HG02852 (cell line): ENCODE data around the gene SEMA3F.

Source experiments
- ATAC-seq: cut with Tn5 transposase; IDR thresholded peaks from one replicate; pipeline ENCODE4 v1.9.1; 2021; ENCODE audit warnings: mild to moderate bottlenecking, moderate library complexity; ENCODE audit not compliant: unreplicated experiment

SEMA3F gene

GRCh38 chr3:50155491-50155878, 361 bp downstream of the SEMA3F start:
- no peak for ATAC-seq

GRCh38 chr3:50155891-50156290, 767 bp downstream of the SEMA3F start:
- no peak for ATAC-seq

DNA sequence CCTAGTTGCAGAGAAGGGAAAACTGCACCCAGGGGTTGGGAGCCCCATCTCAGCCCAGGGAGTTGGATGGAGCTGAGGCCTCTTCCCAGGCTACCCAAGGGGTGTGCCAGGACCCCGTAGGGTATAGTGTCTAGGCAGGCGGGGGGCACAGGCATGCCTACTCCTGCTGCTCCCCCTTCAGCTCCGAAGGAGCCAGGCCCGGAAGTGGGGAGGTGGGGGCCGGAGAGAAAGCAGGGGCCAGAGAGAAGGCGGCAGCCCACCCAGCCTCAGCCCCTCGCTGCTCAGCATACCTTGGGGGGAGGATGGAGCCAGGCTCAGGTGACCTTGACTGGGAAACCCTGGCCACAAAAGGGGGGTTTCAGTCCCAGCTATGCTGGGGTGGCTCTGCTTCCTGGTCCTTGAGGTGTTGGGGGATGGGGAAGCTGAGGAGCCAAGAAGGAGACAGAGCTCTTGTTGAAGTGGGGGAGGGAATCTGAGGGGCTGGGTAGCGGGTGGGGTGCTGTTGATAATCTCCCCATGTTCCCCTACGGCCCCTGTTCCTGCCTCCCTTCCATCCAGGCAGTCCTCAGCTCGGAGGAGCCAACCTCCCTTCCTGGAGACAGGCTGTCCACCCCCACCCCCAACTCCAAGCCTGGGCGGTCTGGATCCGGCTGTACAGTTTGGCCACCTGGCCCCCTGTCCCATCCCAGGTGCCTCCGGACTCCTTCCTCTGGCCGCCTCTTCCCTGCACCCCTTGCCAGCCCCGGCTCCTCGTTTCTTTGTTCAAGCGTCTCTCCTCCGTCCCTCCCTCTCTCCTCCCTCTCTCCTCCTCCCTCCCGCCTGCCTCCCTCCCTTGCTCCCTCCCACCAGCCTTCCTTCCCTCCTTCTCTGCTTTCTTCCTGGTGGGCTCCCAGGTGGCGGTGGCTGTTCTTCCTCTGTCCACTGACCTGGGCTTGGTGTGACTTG, 1.7 kb downstream of the SEMA3F start:
- no peak for ATAC-seq

DNA sequence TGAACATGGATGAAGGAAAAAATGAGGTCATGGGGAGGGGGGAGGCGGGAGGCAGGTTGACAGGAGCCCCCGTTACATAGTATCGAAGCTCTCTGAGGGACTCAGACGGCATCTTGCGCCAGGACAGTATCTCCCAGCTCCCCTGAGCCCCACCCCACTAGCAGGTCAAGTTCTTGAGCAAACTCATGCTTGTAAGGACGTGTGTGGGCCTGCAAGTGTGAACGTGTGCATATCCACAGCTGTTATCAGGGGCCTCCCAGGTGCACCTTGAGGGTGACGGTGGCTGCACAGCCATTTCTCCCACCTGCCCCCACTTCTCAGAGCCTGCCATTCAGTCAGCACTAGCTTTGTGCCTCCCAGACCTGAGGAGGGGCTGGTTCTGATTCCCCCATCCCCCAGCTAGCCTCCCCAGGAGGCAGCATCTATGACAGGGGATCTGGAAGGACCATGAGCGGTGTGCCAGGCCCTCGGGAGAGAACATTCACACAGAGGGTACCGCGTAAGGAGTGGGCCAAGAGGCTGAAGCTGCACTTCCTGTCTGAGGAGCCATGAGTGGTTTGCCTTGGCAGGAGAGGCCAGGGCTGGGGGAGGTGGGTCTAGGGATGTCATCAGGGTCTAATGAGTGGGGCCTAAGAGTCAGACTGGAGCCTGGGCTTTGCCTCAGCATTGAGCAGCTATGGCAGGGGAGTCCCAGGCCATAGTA, 2.9 kb downstream of the SEMA3F start:
- no peak for ATAC-seq

DNA sequence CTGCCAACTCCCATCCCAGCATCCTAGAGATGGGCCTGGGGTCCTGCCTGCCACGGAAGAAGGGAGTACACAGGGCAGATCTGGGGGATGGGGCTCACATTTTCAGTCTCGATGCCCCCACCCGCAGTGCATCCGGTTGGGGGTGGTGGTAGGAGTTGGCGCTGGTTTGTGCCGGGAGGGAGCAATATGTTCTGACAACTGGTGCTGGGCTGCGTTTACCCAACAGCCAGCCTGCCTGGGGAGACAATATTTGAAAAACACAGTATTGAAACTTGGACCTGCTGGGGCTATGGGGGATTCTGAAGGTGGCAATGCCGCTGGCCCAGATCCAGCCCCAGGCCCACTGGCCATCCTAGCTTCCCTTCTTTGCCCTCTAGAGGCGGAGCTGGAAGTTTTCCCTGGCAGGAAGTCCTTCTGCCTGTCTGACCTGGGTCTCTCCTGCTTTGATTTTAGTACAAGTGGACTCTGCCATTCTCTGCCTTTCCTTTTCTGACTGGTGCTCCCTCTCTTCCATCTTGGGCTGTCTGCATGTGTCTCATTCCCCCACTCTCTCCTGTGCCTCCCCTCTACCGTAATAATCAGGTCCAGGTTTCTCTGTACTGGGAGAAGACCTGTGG, 3.5 kb downstream of the SEMA3F start:
- no peak for ATAC-seq

GRCh38 chr3:50160561-50160983, 5.4 kb downstream of the SEMA3F start:
- no peak for ATAC-seq

DNA sequence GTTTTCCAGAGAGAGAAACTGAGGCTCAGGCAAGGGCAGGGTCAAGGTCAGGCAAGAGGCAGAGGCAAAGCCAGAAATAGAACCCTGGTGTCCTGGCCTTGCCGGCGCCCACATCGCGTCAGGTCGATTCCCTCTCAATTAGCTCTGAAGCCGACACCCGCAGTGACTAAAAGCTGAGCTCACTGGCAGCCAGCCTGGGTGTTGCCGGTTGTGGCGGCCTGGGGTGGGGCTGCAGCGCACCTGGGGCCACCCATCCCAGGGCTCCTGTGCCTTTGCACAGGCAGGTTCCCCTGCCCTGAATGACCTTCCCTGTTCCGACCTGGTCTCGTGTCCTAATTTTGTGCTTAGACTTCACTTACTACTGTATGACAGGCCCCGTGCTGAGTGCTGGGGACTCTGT, 6.2 kb downstream of the SEMA3F start:
- no peak for ATAC-seq

- no peak for ATAC-seq
These were observed 7.1 kb downstream of the SEMA3F start for GRCh38 chr3:50162034-50162883.

DNA sequence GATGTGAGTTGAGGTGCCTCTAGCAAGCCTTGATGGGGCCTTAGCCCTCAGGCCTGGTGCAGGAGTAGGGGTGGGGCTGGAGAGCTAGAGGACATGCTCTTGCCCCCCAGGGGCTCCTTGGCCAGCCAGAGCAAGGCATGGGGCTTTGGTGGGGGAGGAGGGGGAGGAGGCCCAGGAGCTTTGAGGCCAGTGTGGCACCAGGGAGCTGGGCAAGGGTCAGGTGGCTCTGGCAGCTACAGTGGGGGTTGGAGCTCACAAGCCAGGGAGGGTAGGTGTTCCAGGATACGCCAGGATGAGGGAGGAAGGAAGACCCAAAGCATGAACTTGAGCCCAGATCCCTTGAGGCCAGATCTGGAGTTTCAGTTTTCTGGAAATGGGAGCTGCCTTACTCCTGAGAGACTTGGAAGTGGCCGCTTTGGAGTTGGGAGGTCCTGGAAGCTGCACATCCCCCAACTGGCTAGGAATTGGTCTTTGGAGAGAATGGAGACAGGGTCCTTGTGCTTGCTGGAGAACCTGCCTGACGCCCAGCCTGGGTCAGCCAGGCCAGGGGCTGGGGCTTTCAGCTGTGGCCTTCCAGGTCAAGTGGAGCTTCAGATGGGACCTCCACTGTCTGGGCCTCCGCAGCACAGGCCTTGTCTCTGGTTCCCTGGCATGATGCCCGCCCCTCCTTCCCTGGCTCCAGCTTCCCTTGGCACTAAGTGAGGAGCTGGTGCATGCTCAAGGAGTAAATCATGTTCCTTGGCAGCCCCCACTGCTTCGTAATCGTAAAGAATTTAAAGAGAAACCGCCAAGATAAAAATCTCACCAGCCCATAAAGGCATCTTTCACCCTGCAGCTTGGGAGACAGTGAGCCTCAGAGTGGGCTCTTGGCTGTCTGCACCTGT, 8.7 kb downstream of the SEMA3F start:
- ATAC-seq, result no peak

DNA sequence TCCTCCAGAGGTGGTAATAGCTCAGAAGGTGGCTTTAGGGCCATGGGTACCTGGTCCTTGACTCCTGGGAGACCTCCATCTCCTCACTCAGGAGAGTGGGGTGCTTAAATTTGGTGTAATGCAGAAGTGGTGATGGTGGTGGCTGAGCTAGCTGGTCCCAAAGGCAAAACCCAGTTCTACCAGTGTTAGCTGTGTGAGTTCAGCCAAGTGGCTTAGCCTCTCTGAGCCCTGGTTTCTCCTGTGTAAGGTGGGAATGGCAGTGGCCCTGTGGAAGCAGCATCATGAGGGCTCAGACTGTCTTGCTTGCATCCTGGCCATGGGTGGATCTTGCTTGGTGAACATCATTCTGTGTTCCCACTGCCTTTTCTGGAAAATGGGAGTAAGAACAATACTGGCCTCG, 9.4 kb downstream of the SEMA3F start:
- ATAC-seq, result no peak

DNA sequence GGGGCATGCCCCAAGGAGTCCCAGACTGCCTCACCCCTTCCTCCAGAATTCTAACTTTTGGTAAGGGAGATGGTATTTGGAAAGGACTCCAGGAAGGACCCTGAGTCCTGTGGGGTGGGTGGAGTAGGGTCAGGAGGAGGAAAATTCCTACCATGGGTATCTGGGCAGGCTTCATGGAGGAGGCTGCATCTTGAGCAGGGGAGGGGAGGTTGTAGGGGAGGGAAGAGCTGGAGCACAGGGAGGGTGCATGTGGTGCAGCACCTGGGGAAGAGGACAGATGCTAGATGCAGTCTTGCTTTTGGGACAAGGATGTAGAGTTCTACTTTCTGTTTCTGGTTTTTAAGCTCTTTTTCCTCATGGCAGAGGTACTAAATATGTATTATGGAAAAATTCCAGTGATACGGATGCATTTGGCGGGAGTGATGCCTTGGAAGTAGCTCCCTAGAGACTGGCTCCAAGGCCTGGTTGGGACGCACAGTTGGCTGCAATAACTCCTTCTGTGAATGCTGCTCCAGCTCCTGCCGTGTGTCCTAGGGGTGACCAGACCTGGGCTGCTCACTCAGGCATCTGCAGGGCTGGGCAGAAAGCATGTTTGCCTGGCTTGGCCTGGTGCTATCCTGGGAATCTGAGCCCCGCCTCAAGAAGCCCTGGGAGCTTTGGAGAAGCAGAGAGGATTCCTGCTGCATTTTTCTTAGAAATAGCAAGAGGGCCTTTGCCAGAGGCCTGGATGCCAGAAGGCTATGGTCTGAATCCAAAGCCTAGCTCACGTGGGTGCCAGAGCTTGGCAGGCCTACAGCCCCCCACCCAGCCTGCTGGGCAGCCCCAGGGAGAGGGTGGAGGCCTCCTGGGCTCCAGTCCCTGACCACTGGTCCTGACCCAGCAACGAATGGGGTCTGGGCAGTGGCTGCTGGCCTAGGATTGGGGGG, 10.1 kb downstream of the SEMA3F start:
- ATAC-seq, result no peak

DNA sequence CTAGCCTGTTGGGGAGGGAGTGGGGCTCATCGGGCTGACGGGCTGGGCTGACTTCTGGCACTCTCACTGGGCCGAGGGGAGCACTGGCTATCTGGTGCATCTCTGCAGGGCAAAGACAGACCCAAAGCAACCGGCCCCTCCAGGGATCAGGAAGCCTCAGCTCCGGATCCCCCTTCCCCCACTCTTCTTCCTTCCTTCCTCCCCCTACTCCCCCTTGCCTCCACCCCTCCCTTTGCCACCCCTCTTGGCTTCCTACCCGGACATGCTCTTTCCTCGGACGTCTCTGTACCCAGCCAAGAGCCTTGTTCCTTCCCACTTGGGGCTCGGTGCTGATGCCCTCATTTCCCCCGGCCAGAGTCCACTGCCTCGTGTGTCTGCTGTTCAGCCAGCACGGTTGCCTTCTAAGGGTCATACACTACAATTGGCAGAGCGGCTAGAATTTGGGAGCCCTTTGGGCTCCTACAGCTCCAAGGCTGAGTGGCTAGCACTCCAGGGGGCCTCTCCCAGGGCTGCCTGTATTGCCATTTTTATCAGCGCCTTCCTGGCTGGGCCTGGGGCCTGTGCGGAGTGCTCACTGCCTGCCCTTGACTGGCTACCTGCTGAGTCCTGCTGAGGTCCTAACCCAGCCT, 10.9 kb downstream of the SEMA3F start:
- no peak for ATAC-seq

- ATAC-seq, result no peak
These were observed 11.5 kb downstream of the SEMA3F start for GRCh38 chr3:50166620-50167019.

GRCh38 chr3:50167069-50167840, 12.1 kb downstream of the SEMA3F start:
- no peak for ATAC-seq

GRCh38 chr3:50167841-50168209, 12.7 kb downstream of the SEMA3F start:
- ATAC-seq, result no peak

DNA sequence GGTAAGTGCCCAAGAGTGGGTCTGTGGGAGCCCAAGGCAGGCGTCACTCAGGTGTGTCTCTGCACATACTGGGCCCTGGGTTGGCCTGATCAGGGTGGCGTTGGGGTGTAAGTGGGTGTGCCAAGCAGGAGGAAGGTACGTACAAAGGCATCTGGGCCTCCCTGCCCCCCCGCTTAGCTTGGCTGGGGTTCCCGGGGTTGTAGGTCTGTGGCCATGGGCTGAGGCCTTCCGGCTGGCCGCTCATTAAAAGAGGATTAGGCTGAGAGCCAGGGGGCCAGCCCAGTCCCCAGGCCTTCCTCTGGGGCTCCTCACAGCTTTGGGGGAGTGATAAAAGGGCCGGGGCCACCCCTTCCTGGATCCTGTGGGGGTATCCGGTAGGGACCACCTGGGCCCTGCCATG, 13.3 kb downstream of the SEMA3F start:
- no peak for ATAC-seq

DNA sequence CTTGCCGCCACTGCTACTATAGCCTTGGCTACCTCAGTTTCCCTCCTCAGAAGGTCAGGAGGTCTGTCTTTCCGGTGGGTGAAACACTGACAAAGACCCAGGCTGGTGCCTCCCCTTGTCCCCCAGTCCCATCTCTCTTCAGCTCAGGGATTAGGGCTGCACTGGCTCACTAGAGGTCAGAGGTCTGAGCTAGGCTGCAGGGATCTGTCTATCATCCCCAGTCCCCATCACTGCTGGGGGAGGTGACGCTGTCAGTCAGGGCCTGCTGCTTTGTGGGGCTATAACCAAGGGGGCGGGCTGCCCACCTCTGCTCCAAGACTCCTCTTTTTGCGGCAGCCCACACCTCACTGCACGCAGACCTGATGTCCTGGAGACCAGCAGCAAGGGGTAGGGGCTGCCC, 13.7 kb downstream of the SEMA3F start:
- no peak for ATAC-seq
